ENCODE measurements around the gene IDH3G. TPM values are rescaled to one million over a fixed set of nuclear protein-coding genes. Genes with fewer than 3 reads are reported as not detected.

Gene IDH3G
- total and polyA plus RNA-seq, 4 donors, result 23.3 to 40.9 (median 31.1) TPM

DNA sequence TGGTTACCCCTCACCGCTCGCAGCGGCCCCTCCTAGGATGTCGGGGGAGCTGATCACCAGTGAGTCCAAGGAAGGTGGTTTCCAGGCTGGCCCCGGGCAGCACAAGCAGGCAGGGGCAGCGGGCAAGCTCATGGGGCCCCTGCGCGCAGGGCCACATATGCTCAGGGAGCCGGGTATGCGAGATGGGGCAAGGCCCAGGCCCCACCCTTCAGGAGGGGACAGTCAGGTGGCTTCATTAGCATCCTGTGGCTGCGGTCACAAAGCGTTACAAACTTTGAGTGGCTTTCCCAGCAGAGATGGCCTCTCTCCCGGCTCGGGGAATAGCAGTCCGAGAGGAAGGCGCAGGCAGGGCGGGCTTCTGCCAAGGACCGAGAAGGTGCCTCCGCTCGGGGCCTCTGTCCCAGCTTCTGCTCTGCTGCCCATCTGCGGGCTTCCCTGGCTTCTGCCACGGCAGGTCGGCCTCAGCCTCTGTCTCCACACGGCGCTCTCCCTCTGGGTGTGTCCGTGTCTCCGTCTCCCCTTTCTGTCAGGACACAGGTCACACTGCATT is 56.0 kb downstream of the IDH3G start:
- Histone ChIP-seq H3K4me3 (ENCODE audit: low read depth in 1 of 3, low read length in 3 of 3) (no peak overlapping the region), H3K27me3 (ENCODE audit: control insufficient read depth in 4 of 4, insufficient read depth in 4 of 4, low read length in 3 of 4) (no peaks in the 10 kb centered on the region), H3K9me3 (ENCODE audit: control insufficient read depth in 4 of 4, low read length in 3 of 4) (no peaks in the 10 kb centered on the region), H3K36me3 (ENCODE audit: control insufficient read depth in 4 of 4, insufficient read depth in 3 of 4, low read depth in 1 of 4, low read length in 3 of 4) (peaks cover 0 to 8% (median 2%) of the 10 kb centered on the region in 4 donors), H3K4me1 (ENCODE audit: control insufficient read depth in 4 of 4, insufficient read depth in 4 of 4, low read length in 3 of 4) (no peaks in the 10 kb centered on the region), H3K9ac (ENCODE audit: low read depth in 1 of 2, low read length in 2 of 2) (no peak overlapping the region), H3K27ac (ENCODE audit: low read depth in 1 of 2, low read length in 2 of 2) (no peak overlapping the region)
- TF ChIP-seq NR2F2 (IDR thresholded peaks at IDR 0.05) (no peak), FOXA1 (IDR thresholded peaks at IDR 0.05) (no peak), HNF4A (conservative IDR thresholded peaks at IDR 0.05) (no peak), FOXA2 (IDR thresholded peaks at IDR 0.05) (no peak), ZBTB33 (IDR thresholded peaks at IDR 0.05) (no peak), GABPA (IDR thresholded peaks at IDR 0.05 in 1 of 2, conservative IDR thresholded peaks at IDR 0.05 in 1 of 2) (no peak), REST (IDR thresholded peaks at IDR 0.05) (no peak)
- TF ChIP-seq, protein P1, sequence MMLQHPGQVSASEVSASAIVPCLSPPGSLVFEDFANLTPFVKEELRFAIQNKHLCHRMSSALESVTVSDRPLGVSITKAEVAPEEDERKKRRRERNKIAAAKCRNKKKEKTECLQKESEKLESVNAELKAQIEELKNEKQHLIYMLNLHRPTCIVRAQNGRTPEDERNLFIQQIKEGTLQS (IDR thresholded peaks at IDR 0.05), result no peak
- 97% methylated on average over 24 of the region's 27 CpGs for whole genome bisulfite sequencing
- no peak for DNase-seq (ENCODE audit: low spot score)

GRCh38 chrX:153736871-153737441 is 57.2 kb downstream of the IDH3G start:
- Histone ChIP-seq H3K27ac (ENCODE audit: low read depth in 1 of 2, low read length in 2 of 2) (no peak overlapping the region), H3K27me3 (ENCODE audit: control insufficient read depth in 4 of 4, insufficient read depth in 4 of 4, low read length in 3 of 4) (no peaks in the 10 kb centered on the region), H3K4me1 (ENCODE audit: control insufficient read depth in 4 of 4, insufficient read depth in 4 of 4, low read length in 3 of 4) (no peaks in the 10 kb centered on the region), H3K4me3 (ENCODE audit: low read depth in 1 of 3, low read length in 3 of 3) (no peak overlapping the region), H3K36me3 (ENCODE audit: control insufficient read depth in 4 of 4, insufficient read depth in 3 of 4, low read depth in 1 of 4, low read length in 3 of 4) (peaks cover 0 to 8% (median 1%) of the 10 kb centered on the region in 4 donors), H3K9me3 (ENCODE audit: control insufficient read depth in 4 of 4, low read length in 3 of 4) (no peaks in the 10 kb centered on the region), H3K9ac (ENCODE audit: low read depth in 1 of 2, low read length in 2 of 2) (no peak overlapping the region)
- WGBS, result 89% methylated on average over 15 of the region's 15 CpGs
- TF ChIP-seq FOXA2 (IDR thresholded peaks at IDR 0.05), result no peak
- no peak for TF ChIP-seq JUND (IDR thresholded peaks at IDR 0.05)
- no peak for TF ChIP-seq EGR1 (IDR thresholded peaks at IDR 0.05; ENCODE audit: low read depth in 2 of 2)
- no peak for TF ChIP-seq RXRA (IDR thresholded peaks at IDR 0.05)
- TF ChIP-seq HNF4G (IDR thresholded peaks at IDR 0.05), result no peak
- no peak for DNase-seq (ENCODE audit: low spot score)
